ENCODE measurements around the gene CENPO.

The CENPO gene

DNA sequence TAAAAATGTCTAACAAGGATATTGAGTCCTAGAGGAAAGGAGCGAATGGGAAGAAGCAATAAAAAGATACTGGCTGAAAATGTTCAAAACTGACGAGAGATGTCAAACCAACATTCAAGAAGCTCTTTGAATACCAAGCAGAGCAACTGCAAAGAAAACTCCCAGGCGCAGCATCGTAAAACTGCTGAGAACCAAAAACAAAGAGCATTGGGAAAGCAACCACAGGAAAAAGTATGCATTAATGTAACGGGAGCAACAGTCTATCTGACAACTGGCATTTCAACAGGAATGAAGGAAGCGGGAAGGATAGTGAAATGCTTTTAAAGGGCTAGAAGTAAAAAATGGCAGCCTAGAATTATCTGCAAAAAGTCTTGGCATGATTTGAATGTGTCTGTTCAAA is 73.7 kb downstream of the CENPO start:
- DNase-seq = no peak

DNA sequence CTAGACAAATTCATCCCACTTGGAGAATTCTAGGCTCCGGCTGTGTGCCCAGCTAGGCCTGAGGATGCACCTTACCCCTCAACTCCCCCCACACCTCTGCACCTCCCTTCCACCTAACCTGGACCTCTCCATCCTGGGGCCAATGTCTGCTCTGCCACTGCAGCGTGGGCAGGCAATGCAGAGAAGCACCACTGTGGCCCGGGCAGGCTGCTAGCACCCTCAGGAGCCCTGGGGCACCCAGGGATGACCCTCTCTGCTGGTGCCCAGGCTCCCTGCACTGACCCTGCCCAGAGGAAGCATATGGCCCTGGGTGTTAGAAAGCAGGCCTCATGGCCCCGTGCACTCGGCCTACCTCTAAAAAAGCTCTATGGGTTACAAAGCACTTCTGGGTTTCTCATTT is 77.2 kb downstream of the CENPO start:
- DNase-seq = no peak

DNA sequence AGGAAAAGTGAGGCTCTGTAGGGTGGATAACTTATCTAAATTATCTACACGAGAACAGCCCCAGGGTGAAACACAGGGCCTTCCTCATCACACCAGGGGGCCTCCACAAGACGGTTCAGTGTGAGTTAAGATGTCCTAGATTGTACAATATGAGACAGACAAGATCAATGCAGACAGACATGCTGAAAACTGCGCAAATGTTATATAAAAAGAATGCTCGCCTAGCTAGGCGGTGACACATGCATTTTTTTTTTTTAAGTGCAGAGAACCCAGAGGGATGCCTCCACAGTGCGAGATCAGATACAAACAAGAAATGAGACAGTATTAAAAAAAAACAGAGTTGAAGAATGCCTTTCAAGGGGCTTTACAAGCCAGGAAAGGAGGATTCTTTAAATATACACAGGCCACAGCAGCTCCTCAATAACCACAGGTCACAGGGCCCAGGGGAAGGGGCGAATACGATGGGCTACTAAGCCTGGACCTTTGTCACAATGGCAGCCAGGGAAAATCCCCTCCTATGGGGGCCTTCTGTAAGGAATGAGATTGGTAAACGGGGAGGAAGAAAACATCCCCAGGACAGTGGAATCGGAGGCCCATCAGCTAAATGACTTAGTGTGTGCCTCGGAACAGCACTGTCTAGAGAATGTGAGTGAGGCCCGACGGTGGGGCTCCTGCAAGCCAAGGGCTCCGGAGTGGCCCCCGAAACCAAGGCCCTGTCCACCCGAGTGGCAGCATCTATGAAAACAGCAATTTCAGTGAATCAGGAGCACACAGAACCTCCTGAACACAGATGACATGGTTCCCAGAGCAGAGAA is 77.9 kb downstream of the CENPO start:
- DNase-seq = no peak

DNA sequence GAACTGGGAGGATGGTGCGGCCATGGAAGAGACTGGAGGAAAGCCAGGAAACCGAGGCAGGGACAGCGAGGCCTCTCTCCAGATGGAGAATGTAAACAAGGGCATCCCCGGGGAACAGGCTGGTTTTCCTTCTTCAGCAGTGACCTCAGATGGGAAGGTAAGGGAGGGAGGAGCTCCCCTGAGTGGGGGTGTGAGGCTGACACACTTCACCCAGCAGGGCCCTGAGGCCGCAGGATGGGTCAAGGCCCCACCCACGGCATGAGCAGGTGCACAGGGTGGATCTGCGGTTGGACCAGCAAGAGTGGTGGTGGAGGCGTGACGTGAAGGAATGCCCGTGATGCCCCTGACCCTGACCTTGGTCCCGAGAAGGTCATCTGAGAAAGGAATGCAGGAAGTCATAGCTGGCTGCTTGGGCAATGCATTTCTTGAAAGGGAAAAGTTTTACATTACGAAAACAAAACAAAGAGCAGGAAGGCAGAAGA is 78.7 kb downstream of the CENPO start:
- no peak for DNase-seq
